Measurements from ENCODE around the gene MXD3. TPM values are rescaled to one million over a fixed set of nuclear protein-coding genes. Genes with fewer than 3 reads are reported as not detected.
"Not testable (repeated sequence)": the region's sequence is repeated elsewhere in the genome, so short reads cannot be mapped to it uniquely, and the experiment has no call there.

MXD3 gene
- polyA plus RNA-seq, 3 donors: 9.8 to 11.4 (median 10.5) TPM

- no peak for DNase-seq (ENCODE audit: low read depth in 3 of 3, low spot score in 2 of 3)
Measured at GRCh38 chr5:177288191-177288590, 23.5 kb downstream of the MXD3 start.

- DNase-seq (ENCODE audit: low read depth in 3 of 3, low spot score in 2 of 3): no peak
Measured at GRCh38 chr5:177276886-177277285, 34.8 kb downstream of the MXD3 start.

GRCh38 chr5:177275883-177276282 is 35.8 kb downstream of the MXD3 start:
- DNase-seq (ENCODE audit: low read depth in 3 of 3, low spot score in 2 of 3): no peak

GRCh38 chr5:177271113-177271512 is 40.6 kb downstream of the MXD3 start:
- DNase-seq (ENCODE audit: low read depth in 3 of 3, low spot score in 2 of 3): no peak

- no peak for DNase-seq (ENCODE audit: low read depth in 3 of 3, low spot score in 2 of 3)
Measured at GRCh38 chr5:177270653-177271052, 41.0 kb downstream of the MXD3 start.

- DNase-seq (ENCODE audit: low read depth in 3 of 3, low spot score in 2 of 3): no peak
Measured at GRCh38 chr5:177269976-177270375, 41.7 kb downstream of the MXD3 start.

GRCh38 chr5:177269232-177269895 is 42.3 kb downstream of the MXD3 start:
- DNase-seq (ENCODE audit: low read depth in 3 of 3, low spot score in 2 of 3): no peak

GRCh38 chr5:177265395-177265794 is 46.3 kb downstream of the MXD3 start:
- no peak for DNase-seq (ENCODE audit: low read depth in 3 of 3, low spot score in 2 of 3)

GRCh38 chr5:177264178-177264577 is 47.5 kb downstream of the MXD3 start:
- DNase-seq (ENCODE audit: low read depth in 3 of 3, low spot score in 2 of 3): no peak

GRCh38 chr5:177261510-177261909 is 50.2 kb downstream of the MXD3 start:
- no peak for DNase-seq (ENCODE audit: low read depth in 3 of 3, low spot score in 2 of 3)

- no peak for DNase-seq (ENCODE audit: low read depth in 3 of 3, low spot score in 2 of 3)
Measured at GRCh38 chr5:177260961-177261360, 50.7 kb downstream of the MXD3 start.

- DNase-seq (ENCODE audit: low read depth in 3 of 3, low spot score in 2 of 3): not testable (repeated sequence)
Measured at GRCh38 chr5:177258711-177259110, 53.0 kb downstream of the MXD3 start.

Other genes with a start within 250 kb of the MXD3 start
- gene FGFR4, start 225.0 kb downstream of the MXD3 start, polyA plus RNA-seq (ENCODE audit: insufficient read length in 3 of 3): 10 to 100 TPM; 48.7 to 56.4 (median 50.1) TPM
- gene NSD1, start 178.1 kb downstream of the MXD3 start, polyA plus RNA-seq (ENCODE audit: insufficient read length in 3 of 3): 10 to 100 TPM; 58.4 to 63.3 (median 59.7) TPM
- gene RAB24, start 8.2 kb downstream of the MXD3 start, polyA plus RNA-seq (ENCODE audit: insufficient read length in 3 of 3): 10 to 100 TPM; 22.9 to 30.9 (median 25.7) TPM
- 100 to 1,000 TPM; 105 to 139 (median 112) TPM for gene PRELID1, start 8.1 kb downstream of the MXD3 start, polyA plus RNA-seq (ENCODE audit: insufficient read length in 3 of 3)
- 100 to 1,000 TPM; 128 to 136 (median 131) TPM for gene LMAN2, start 39.8 kb upstream of the MXD3 start, polyA plus RNA-seq (ENCODE audit: insufficient read length in 3 of 3)
- gene RGS14, start 46.0 kb upstream of the MXD3 start, polyA plus RNA-seq (ENCODE audit: insufficient read length in 3 of 3): 10 to 100 TPM; 10.5 to 15.8 (median 11.8) TPM
- gene SLC34A1, start 72.5 kb upstream of the MXD3 start, polyA plus RNA-seq (ENCODE audit: insufficient read length in 3 of 3): 100 to 1,000 TPM; 118 to 190 (median 157) TPM
- gene PFN3, start 88.8 kb upstream of the MXD3 start, polyA plus RNA-seq (ENCODE audit: insufficient read length in 3 of 3): under 1 TPM; 0.47 to 0.72 (median 0.67) TPM
- gene F12, start 97.7 kb upstream of the MXD3 start, polyA plus RNA-seq (ENCODE audit: insufficient read length in 3 of 3): 1 to 10 TPM; 3.5 to 6.4 (median 4.6) TPM
- gene GRK6, start 114.8 kb upstream of the MXD3 start, polyA plus RNA-seq (ENCODE audit: insufficient read length in 3 of 3): 10 to 100 TPM; 20.3 to 26.2 (median 23.3) TPM
- gene PRR7, start 134.9 kb upstream of the MXD3 start, polyA plus RNA-seq (ENCODE audit: insufficient read length in 3 of 3): 1 to 10 TPM in 1 of 3 donors, under 1 TPM in 2; 0.95 to 1.1 (median 0.97) TPM
- gene DBN1, start 161.7 kb upstream of the MXD3 start, polyA plus RNA-seq (ENCODE audit: insufficient read length in 3 of 3): 100 to 1,000 TPM; 171 to 177 (median 175) TPM
- 10 to 100 TPM; 62.4 to 72.7 (median 69.0) TPM for gene PDLIM7, start 185.7 kb upstream of the MXD3 start, polyA plus RNA-seq (ENCODE audit: insufficient read length in 3 of 3)
- 1 to 10 TPM; 3.3 to 4.3 (median 3.8) TPM for gene DOK3, start 197.9 kb upstream of the MXD3 start, polyA plus RNA-seq (ENCODE audit: insufficient read length in 3 of 3)
- 100 to 1,000 TPM in 1 of 3 donors, 10 to 100 TPM in 2; 93.0 to 105 (median 96.6) TPM for gene DDX41, start 205.1 kb upstream of the MXD3 start, polyA plus RNA-seq (ENCODE audit: insufficient read length in 3 of 3)
- 10 to 100 TPM; 60.9 to 65.2 (median 61.1) TPM for gene FAM193B, start 242.7 kb upstream of the MXD3 start, polyA plus RNA-seq (ENCODE audit: insufficient read length in 3 of 3)